ENCODE data around the gene PDE3A.
"Not testable (repeated sequence)": the region's sequence is repeated elsewhere in the genome, so short reads cannot be mapped to it uniquely, and the experiment has no call there.

PDE3A gene

DNA sequence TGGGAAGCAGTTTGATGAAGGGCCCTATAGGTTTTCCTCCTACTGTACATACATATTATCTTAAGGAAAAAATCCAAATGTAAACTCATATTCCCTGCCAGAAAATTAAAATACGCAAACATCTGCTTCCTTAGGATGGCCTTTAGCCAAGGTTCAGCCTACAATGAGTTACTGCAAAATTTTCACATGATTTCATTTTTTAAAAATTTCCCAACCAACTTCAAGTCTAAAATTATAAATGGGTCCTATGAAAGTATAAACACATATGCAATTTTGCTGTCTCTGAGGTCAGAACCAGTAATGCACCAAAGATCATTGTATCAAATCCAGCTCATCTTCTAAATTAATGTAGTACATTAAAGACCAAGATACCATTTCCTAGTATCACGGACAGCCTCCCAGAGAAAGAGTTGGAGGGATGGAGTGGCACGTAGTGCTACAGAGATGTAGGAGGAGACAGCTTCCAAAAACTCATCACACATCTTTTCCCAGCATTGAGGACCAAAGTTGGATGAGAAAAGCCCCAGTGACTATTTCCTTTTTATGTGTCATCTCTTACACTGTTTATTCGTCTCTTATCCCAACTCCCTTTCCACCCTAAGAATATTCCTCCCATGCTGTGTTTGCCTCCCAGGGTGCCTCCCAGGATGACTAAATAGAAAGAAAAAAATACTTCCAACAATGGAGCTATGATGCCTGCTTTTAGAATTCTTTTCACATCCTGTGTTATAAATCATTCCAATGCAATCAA lies 234.5 kb downstream of the PDE3A start:
- no peak for DNase-seq (ENCODE audit: low read depth in 2 of 2)

DNA sequence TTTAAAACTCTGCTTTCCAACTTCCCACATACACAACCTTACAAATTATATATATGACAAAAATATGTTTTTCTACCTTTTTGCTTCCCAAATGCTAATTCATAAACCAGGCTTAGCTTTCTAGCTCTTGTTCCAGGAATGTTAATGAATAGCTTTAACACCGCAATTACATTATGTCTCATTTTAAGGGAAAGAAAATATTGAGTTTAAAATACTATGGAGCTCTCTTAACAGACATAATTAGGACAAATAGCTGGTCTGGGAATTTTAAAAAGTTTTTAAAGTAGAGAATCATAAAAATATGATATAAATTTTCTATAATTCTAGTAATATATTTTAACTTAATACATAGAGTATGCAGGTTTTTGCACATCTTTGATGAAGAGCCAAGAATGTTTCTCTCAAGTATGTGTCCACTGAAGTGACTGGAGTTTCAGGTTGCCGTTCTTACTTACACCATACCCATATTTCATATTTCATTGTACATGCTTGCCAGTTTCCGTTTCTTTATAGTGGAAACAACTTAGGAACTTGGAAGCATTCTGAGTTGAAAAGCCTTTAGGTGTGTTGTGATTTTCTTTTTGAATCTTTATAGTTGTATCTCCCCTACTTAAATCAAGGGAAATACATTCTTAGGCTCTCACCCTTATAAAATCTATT lies 236.2 kb downstream of the PDE3A start:
- DNase-seq (ENCODE audit: low read depth in 2 of 2): no peak

DNA sequence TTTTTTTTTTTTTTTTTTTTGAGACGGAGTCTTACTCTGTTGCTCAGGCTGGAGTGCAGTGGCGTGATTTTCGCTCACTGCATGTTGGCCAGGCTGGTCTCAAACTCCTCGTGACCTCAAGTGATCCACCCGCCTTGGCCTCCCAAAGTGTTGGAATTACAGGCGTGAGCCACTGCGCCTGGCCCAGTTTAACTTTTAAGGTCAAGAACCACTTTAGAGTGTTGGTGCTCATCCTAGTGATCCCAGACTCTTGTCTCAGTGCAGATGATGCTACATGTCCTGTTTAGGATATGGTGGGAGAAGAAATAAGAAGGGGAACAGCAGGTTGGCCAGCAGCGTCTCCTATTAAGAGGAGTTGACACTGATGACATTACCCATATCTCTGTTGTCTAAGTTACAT lies 246.7 kb downstream of the PDE3A start:
- not testable (repeated sequence) for DNase-seq (ENCODE audit: low read depth in 2 of 2)

DNA sequence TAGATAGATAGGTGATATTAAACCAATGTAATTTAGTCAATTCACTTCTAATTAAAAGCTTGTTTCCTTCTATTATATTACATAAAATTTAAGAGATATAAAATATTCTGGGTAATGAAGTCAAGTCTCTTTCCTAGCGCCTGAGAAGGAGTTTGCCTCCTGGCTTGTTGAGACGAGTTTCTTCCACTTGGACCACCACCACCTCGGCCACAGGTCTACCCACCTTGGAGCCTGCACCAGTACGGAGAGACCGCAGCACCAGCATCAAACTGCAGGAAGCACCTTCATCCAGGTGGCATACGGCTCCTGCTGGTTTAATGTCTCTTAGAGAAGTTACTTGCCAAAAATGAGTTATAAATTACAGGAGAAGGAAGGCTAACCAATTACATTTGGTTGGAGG lies 247.8 kb downstream of the PDE3A start:
- DNase-seq (ENCODE audit: low read depth in 2 of 2): no peak

DNA sequence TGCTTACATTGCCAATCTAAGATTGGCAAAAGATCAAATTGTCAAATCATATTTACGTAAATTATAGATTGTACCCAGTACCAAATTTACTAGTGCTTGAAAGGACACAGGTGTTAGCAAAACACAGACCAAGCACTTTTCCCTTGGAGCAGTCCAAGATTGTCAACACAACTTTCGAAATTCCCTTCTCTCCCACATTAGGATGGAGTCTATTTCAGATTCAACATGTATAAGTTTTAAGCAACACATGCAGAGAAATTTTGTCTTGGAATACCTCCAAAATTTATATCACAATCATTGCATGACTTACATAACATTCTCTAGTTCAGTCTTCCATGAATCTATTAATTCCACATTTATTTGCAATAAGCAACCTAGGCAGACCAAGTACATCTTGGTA lies 251.9 kb downstream of the PDE3A start:
- DNase-seq (ENCODE audit: low read depth in 2 of 2): no peak

DNA sequence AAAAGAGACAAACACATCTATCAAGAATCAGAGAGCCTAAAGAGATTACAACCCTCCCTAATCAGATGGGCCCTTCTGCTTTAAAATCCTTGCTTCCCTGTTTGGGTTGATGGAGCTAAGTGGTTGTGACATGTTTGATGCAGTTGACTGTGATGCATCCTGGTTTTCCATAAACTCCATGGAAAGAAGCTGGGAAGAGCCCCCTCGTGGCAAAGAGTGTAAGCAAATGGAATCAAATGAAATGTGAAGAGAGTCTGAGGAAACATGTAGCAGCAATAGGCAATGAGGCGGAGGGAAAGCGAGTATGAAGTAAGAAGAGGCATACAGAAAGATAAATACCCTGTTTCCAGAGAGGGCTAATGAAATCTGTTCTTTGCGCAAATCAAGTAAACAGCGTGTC lies 256.4 kb downstream of the PDE3A start:
- no peak for DNase-seq (ENCODE audit: low read depth in 2 of 2)

DNA sequence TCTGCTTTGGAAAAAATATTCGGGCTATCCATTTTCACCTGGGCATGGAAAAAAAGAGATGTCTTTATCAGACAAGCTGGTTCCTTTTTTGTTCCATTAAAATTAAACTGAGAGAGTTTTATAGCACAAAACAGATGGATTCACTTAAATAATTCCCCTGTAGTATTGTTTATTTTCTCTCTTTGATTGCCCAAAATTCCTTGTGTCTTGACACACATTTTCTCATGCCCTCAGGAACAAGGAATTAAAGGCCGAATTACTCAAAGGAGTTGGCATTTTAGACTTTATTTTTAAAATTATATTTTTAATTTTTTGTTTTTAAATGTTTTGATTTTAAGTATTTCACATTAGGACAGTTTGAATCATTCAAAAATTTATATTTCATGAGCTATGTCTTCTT lies 257.2 kb downstream of the PDE3A start:
- no peak for DNase-seq (ENCODE audit: low read depth in 2 of 2)

DNA sequence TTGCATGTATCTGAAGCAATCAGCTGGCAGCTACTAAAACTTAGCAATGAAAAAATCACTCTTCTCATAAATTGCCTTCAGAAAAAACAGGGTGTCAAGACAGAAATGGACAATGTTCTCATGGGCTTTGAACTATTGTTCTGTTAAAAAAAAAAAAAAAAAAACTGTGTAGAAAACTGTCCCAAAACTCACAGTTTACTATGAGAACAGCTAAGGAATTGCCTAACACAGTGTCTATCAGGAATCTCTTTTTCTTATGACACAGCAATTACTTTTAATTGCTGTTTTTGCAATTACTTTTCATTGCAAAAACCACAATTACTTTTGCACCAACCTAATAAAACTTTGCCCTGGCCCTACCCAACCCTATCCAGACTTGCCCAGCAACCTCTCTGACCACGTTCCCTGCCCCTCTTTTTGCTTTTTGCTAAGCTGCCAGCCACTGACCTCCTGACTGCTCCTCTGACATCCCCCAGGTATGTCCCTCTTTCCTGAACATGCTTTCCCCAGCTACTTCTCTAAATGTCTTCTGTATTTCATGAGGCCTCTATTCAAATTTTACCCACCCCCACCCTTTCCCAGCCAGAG lies 258.8 kb downstream of the PDE3A start:
- DNase-seq (ENCODE audit: low read depth in 2 of 2): no peak

DNA sequence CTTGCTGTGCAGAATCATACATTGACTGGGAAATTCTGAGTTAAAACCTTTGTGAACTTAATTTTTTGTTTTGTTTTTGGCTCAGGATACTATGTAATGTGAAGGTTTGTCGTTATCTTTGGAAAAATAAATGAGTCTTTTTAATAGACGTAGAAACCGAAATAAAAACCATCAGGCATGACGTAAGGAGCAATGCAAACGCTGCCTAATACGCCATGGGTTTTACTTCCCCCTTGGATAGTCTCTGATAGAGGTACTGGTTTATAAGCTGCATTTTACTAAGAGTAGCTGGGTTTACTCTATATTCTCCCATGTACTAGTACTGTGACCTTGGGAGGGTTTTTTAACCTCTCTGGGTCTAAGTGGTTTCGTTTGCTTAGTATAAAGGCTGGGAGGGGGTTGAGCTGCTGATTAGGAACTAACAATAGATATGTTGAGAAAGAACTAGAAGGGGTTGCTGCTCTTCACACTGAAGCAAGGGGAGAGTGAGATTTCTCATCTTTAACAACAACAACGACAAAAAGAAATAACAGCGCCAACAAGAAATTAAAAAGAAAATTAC lies 260.0 kb downstream of the PDE3A start:
- no peak for DNase-seq (ENCODE audit: low read depth in 2 of 2)

DNA sequence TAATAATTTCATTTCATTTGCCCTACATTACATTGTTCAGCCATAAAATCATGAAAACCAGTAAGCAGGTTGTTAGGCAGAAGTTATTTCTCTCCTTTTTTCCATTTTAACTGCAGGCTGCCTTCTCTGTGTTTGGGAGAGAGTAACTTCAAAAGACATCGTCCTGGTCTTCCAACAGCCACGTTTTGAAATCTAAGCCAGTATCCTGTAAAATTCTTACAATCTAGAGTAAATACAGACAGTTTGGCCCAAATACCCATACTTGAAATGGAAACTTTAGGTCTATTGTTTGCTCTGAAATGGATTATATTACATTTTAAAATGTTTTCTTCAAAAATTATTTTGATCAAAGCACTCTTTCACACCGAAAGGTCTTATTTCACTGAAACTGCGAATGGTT lies 260.7 kb downstream of the PDE3A start:
- DNase-seq (ENCODE audit: low read depth in 2 of 2): no peak

DNA sequence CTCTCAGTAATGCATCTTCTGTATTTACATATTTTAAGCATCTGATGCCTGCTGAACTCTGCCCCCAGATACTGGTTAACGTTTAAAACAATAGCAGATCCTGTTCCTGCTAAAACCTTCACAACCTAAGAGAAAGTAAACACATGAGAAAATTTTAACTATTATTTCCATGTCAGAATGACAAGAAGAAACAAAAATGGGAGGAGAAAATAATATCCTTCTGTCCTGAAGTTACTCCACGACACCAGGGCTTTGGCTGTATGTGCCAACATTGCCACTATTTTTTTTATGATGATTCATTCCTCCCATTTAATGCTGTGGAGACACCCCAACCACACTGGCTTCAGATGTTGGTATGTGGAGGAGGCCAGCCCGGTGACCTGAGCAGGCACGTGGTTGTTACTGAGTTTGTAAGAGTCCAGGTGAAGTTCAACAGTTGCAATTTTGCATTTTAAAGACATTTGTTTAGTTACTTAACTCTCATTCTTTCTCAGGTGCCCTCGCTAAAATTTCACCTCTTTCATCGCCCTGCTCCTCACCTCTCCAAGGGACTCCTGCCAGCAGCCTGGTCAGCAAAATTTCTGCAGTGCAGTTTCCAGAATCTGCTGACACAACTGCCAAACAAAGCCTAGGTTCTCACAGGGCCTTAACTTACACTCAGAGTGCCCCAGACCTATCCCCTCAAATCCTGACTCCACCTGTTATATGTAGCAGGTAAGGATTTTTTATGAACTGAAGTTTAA lies 261.2 kb downstream of the PDE3A start:
- DNase-seq (ENCODE audit: low read depth in 2 of 2): no peak

DNA sequence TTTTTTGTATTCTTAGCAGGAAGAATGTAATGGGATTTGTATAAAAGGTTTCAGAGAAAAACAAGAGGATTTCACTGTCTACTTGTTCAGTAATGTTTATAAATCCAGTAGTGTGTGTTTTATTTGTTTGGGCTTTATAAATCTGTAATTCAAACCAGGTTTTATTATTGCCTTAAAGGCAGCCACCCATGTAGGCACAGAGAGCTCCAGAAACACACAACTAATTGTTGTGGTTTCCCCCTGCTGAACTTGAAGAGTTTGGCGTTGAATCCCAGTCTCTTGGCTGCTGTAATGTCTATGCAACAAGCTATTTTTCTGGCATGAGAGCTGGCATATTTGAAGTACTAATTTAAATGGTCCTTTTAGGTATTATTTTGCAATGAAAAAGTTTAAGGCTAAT lies 263.4 kb downstream of the PDE3A start:
- no peak for DNase-seq (ENCODE audit: low read depth in 2 of 2)

DNA sequence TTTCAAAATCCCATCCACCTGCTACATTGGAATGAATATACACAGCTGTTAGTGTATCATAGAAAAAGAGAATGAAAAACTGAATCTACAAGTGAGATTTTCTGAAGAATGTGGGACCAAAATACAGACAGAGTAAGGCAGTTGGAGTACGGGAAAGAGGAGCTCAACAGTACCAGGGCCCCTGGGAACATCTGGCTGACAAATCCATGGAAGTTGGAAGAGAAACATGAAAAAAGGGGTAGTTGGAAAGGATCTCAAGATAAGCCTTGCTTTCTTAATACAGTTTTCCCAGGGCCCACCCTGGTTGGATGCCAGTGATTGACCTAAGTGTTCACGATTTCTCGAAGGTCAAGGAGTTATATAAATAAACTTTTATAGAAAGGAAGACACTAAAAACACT lies 272.8 kb downstream of the PDE3A start:
- no peak for DNase-seq (ENCODE audit: low read depth in 2 of 2)

DNA sequence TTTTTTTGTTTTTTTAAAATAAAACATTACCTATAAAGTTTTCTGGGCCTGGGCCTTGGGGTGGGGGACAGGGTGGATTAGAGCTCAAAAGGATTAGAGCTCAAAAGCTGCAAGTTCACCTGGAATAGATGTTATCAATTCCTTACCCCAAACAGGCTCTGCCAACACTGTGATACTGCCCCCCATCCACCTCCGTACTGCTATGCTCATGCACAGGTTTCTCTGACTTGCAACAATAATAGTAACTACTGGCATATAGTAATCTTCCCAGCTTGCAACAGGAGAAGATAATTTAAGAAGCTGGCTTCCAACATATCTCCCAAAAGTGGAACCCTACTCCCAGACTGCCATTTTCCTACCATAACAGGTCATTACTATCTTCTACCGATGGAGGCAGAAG lies 275.5 kb downstream of the PDE3A start:
- no peak for DNase-seq (ENCODE audit: low read depth in 2 of 2)

DNA sequence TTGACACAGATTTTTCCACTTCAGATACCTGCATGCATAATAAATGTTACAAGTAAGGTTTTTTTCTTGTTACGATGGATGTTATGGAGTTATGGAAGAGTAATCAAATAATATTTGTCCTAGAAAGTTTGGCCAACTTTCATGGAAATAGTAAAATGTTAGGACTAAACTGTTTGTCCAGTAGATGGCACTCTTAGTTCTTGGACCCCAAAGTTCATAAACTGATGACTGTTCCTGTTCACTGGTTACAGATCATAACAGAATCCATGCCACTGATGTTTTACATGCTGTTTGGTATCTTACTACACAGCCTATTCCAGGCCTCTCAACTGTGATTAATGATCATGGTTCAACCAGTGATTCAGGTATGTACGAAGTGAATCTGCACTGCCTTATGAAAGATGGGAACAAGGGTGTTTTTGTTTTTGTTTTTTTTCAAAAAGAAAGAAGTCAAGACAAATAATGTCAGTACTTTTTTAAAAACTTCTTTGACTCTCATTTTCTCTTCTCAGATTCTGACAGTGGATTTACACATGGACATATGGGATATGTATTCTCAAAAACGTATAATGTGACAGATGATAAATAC lies 278.0 kb downstream of the PDE3A start:
- DNase-seq (ENCODE audit: low read depth in 2 of 2): no peak

DNA sequence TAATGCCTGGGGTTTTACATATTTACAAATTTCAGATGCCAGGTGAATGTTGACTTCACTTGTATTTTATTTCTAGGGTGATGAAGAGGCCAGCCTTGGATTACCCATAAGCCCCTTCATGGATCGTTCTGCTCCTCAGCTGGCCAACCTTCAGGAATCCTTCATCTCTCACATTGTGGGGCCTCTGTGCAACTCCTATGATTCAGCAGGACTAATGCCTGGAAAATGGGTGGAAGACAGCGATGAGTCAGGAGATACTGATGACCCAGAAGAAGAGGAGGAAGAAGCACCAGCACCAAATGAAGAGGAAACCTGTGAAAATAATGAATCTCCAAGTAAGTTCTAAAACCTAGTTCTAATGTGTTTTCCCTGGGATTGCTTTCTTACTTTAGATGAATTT lies 285.5 kb downstream of the PDE3A start:
- no peak for DNase-seq (ENCODE audit: low read depth in 2 of 2)

DNA sequence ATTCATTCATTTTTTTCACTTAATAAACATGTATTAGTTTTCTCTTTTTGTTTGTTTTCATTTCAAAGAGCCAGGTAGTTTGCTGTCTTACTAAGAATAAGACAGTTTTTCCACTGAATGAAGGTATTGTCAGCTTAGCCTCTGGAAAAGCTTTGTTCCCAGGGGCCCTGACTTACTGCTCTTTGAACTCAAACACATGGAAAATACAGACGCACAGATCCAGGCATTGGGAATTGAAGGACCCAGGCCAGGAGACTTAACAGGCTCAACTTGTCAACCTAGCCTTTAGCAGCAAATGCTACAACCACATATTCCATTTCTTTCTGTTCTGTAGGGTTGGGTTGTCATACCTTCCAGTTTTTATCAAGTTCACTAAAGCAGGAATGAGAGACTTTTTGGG lies 288.3 kb downstream of the PDE3A start:
- no peak for DNase-seq (ENCODE audit: low read depth in 2 of 2)

DNA sequence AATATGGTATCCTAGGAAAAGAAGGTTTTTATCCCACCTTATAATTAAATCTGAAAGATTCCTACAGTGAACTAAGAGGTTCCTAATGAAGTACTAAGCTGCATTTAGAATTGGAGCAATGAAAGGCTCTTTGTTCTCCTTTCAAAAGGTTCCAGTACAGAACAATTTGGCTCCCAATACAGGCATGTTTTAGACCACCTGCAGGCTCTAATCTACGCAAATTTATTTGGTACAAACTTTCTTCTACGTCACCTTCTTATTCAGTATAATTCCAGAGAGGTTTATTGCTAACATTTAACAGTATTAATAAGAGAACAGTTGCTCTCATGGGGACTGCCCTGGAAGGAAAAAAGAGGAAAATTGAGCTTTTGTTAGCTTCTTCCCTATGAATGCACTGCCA lies 289.2 kb downstream of the PDE3A start:
- DNase-seq (ENCODE audit: low read depth in 2 of 2): no peak

DNA sequence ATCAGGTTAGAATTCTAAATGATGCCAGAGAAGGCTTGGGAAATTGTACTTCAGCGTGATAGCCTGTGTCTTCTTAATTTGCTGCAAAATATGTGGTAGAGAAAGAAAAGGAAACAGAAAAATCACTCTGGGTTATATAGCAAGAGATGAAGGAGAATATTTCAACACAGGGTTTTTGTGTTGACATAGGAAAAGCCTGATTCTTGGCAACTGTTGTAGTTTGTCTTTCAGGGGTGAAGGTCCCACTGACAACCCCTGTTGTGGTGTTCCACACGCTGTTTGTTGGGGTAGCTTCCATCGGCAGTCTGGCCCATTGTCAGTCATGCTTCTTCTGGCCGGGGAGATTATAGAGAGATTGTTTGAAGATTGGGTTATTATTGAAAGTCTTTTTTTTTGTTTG lies 313.0 kb downstream of the PDE3A start:
- DNase-seq (ENCODE audit: low read depth in 2 of 2): no peak

DNA sequence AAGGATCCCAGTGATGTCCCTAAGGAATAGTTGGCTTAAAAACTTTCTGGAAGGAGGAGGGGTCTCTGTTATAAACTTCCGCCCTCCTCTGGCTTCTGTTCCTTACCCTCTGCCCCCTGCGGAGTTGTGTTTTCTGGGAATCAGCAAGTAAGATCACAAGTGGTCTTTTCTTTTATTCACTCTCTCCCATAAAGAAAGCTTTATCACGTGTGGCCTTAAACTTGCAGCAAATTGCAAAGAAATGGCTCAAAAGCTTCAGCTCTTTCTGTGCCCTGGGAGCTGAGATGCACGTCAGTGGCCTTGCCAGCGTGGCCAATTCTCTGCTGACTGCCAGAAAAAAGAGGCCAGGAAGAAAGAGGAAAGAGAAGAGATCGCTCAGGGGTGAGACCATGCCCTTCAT lies 326.9 kb downstream of the PDE3A start, which contains the start of gene SLCO1C1:
SLCO1C1 (plus strand) TSS at position 101 of the 400 bp plus-strand sequence. CDS start 4,245 bp downstream, outside the sequence.
- DNase-seq (ENCODE audit: low read depth in 2 of 2): no peak

DNA sequence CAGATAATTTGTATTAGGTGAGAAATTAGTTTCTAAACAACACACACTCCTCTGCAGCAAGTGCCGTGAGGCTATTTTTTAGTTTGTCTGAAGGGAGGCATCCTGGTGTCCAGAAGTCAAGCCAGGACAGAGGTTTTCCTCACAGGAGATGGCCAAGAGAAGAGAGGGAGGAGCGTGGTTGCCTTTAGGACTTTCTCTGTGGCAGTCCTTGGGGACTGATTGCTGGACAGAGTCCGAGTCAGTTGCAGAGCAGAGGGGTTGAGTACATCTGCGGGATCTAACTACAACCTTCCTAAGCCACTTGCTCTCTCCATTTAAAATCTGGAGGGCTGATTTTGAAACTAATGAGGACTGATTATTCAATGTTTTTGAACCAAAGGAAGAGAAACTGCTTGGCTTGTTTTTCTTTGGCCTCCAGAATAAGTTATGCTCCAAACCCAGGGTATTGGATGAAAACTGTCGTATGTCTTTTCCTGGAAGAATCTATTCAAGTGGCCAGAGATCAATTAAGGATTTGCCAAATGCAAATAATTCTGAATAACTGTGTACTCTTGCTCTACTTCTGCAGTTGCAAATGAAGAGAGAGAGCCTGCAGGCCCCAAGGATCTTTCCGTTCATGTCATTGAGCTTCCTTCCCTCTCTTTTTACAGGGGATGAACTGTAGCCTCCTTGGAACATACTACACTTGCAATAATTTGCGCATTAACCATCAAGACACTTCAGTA lies 328.0 kb downstream of the PDE3A start:
- no peak for DNase-seq (ENCODE audit: low read depth in 2 of 2)

Data from stimulated activated CD8-positive, alpha-beta memory T cell treated with anti-CD3 and anti-CD28 coated beads, Interleukin-2, amount 100 ng/mL, for 48 hours (primary cell).